Activated T-helper 9 cell treated with anti-CD3 and anti-CD28 coated beads, Interleukin-2, amount 50 U/mL, for 16 hours (primary cell): Measurements from ENCODE around the gene RCCD1.
A peak's percentile ranks its signal among the peaks of the same experiment; 100 is the strongest.
"Not testable (repeated sequence)": the region's sequence is repeated elsewhere in the genome, so short reads cannot be mapped to it uniquely, and the experiment has no call there.

Source experiments
- DNase-seq: peaks from one replicate; pipeline ENCODE4 v3.0.0-alpha.2; 2020; ENCODE audit warnings: low read depth

Gene RCCD1, protein sequence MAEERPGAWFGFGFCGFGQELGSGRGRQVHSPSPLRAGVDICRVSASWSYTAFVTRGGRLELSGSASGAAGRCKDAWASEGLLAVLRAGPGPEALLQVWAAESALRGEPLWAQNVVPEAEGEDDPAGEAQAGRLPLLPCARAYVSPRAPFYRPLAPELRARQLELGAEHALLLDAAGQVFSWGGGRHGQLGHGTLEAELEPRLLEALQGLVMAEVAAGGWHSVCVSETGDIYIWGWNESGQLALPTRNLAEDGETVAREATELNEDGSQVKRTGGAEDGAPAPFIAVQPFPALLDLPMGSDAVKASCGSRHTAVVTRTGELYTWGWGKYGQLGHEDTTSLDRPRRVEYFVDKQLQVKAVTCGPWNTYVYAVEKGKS

GRCh38 chr15:90954712-90955623 lies at the start of gene RCCD1:
RCCD1 (plus strand) TSS chr15:90954884; CDS start chr15:90956735, 1,851 bp downstream.
- peak; percentile 80 for DNase-seq

- no peak for DNase-seq
Observed at GRCh38 chr15:90905306-90906180, 49.1 kb upstream of the RCCD1 start.

- no peak for DNase-seq
Observed at GRCh38 chr15:90906181-90906849, 48.4 kb upstream of the RCCD1 start.

GRCh38 chr15:90907051-90907660 lies 47.5 kb upstream of the RCCD1 start:
- no peak for DNase-seq

DNA sequence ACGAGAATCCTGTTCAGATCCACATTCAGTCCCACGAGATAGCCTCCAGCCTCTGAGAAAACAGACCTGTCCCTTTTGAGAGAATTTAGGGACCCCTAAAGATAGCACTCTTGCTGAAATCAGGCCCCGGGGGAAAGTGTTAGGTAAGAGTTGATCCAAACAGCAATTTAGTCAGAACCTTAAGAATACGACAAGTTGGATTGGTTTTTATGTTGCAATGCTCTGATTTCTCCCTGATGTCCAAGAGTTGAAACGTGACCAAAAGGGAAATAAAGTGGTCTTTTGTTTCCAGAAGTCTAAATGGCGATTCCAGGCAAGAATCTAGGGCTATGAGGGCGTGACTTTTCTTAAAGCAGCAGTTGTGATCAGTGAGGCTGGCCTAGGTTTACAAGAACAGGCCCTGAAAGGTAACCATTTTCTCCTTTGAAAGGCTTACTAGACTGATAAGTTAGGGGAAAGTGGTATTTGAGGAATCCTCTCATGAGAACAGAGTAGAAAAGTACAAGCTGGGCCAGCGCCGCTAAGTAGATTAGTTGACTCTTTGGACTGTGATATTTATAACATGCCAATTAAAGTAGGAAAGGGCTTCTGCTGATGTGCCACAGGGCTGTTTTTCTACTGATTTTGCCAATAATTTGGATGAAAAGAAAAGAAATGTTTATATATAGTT lies 46.7 kb upstream of the RCCD1 start:
- no peak for DNase-seq

GRCh38 chr15:90909449-90909848 lies 45.2 kb upstream of the RCCD1 start:
- DNase-seq, result not testable (repeated sequence)

- no peak for DNase-seq
Observed at GRCh38 chr15:90909976-90910375, 44.7 kb upstream of the RCCD1 start.

DNA sequence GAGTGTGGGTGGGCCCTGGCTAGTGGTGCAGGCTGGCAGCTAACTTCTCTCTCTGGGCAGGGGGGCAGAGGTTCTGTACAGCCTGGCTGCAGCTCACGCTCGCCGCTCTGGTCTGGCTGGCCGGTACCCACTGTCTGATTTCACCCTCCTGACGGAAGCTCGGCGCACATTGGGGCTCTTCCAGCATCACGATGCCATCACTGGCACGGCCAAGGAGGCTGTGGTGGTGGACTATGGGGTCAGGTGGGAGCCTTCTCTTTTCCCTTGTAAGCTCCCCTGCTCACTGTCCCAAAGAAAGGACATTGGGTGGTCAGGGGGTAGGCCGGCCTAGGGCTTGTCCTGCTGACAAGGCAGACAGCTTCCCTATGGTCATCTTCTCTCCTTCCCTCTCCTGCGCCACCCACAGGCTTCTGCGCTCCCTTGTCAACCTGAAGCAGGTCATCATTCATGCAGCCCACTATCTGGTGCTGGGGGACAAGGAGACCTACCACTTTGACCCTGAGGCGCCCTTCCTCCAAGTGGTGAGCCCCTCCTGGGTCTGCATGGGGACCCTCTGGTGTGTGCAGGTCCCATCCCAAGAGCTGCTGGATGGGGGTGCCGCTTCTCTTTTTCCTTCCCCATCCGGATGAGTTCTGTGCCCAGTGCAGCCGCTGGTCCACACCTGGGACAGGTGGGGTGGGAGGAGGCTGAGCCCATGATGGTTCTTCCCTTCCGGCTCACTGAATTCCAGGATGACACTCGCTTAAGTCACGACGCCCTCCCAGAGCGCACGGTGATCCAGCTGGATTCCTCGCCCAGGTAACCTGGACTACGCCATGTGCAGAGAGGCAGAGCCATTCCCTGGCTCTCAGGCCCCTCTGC lies 44.0 kb upstream of the RCCD1 start:
- DNase-seq, result no peak

GRCh38 chr15:90911302-90911623 lies 43.4 kb upstream of the RCCD1 start:
- DNase-seq, result no peak

DNA sequence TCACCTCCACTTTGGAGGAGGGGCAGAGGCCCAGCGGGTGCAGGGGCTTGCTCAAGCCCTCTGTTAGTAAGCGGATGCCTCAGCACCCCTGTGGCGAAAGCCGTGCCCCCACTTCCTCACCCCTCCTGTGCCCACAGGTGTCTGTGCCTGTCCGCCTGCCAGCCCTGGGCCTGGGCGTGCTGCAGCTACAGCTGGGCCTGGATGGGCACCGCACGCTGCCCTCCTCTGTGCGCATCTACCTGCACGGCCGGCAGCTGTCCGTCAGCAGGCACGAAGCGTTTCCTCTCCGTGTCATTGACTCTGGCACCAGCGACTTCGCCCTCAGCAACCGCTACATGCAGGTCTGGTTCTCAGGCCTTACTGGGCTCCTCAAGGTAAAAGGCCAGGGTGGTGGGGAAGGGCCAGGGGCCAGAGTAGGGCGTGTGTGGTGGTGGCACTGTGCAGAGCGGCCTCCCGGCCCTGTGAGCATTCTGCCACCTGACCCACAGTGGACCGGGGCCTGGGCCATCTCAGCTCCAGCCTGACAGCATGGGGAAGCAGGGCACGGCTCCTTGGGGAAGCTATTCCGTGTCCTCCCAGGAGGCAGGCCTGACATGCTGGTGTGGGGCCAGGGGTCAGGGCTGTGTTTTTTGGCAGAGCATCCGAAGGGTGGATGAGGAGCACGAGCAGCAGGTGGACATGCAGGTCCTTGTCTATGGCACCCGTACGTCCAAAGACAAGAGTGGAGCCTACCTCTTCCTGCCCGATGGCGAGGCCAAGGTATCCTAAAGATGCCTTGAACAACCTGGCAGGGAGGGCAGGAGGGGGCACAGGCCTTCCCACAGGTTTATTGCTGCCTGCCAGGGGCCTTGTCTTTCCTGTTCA lies 42.5 kb upstream of the RCCD1 start:
- DNase-seq, result no peak

GRCh38 chr15:90912770-90913075 lies 42.0 kb upstream of the RCCD1 start:
- DNase-seq, result no peak

- DNase-seq, result no peak
Observed at GRCh38 chr15:90913398-90913944, 41.2 kb upstream of the RCCD1 start.

DNA sequence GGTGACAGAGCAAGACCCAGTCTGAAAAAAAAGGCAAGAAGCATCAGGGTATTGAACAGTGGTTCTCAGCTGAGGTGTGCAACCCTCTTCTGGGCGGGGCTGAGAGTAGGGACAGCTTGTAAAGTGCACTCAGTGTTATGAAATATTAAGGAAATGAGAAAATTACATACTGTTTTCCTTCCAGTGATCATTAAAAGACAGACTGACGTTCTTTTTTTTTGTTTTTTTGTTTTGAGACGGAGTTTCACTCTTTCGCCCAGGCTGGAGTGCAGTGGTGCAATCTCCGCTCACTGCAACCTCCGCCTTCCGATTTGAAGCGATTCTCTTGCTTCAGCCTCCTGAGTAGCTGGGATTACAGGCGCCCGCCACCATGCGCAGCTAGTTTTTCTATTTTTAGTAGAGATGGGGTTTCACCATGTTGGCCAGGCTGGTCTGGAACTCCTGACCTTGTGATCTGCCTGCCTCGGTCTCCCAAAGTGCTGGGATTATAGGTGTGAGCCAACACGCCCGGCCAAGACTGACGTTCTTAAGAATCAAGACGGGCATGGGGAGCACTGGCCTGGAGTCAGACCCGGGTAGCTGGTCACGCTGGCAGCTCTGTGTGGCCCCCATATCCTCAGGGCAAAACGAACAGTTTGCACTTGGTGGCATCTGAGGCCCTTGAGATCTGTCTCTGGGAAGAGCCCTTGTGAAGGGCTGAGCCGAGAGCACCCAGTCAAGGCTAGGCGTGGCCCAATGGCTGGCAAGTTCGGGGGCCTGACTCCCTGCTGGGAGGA lies 40.2 kb upstream of the RCCD1 start:
- DNase-seq, result no peak

GRCh38 chr15:90915216-90915807 lies 39.4 kb upstream of the RCCD1 start:
- no peak for DNase-seq

GRCh38 chr15:90915808-90916440 lies 38.8 kb upstream of the RCCD1 start:
- DNase-seq, result no peak

DNA sequence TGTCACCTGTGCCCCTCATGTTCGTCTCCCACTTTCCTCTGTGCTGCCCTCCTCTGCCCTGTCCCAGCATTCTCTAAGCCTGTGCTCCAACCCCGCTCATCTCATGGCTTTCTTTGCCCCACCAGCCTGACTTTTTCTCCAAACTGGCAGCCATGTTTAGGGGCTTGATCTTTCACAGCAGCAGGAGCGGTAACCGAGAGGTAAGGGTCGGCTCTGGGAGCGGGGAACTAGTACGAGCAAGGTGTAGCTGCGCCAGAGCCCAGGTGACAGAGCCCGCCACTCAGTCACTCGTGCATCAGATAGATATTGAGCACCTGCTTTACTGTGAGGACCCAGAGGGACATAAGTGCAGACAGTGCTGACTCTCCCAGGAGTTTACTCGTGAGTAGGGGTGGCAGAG lies 38.2 kb upstream of the RCCD1 start:
- DNase-seq, result no peak

- DNase-seq, result no peak
Observed at GRCh38 chr15:90917569-90917968, 37.1 kb upstream of the RCCD1 start.
